ENCODE results near the gene LTA4H. TPM values are rescaled to one million over a fixed set of nuclear protein-coding genes. Genes with fewer than 3 reads are reported as not detected.

LTA4H gene
- total RNA-seq, 2 donors from 2014 or later, result 112 to 141 TPM

- Histone ChIP-seq H3K9me3 (ENCODE audit: control insufficient read depth, low read length) (peaks cover 21% of the 10 kb centered on the region), H3K27me3 (ENCODE audit: control insufficient read depth, insufficient read depth, low read length, poor library complexity, severe bottlenecking) (no peaks in the 10 kb centered on the region), H3K27ac (ENCODE audit: low read depth, low read length) (no peak overlapping the region), H3K4me1 (ENCODE audit: control insufficient read depth, insufficient read depth, low read length) (no peaks in the 10 kb centered on the region), H3K36me3 (ENCODE audit: control insufficient read depth, insufficient read depth, low read length) (no peaks in the 10 kb centered on the region), H3K4me3 (ENCODE audit: low read length) (no peak overlapping the region), H3K9ac (ENCODE audit: extremely low read depth, low read length, poor library complexity, severe bottlenecking) (no peak overlapping the region)
- DNase-seq, result no peak
- TF ChIP-seq CTCF (conservative IDR thresholded peaks at IDR 0.05), result no peak
- H3K4me1 Mint-ChIP-seq, result no peaks in the 10 kb centered on the region
- H3K4me3 Mint-ChIP-seq, result no peak overlapping the region
- WGBS, 2 experiments (ENCODE audit: insufficient coverage in 1 of 2, insufficient read length in 1 of 2), result 95 to 100% methylated on average over 4 of the region's 4 CpGs
- H3K27ac Mint-ChIP-seq, result no peak overlapping the region
- peaks cover 2% of the 10 kb centered on the region for H3K27me3 Mint-ChIP-seq (ENCODE audit: insufficient read depth)
- H3K36me3 Mint-ChIP-seq (ENCODE audit: low read depth), result no peaks in the 10 kb centered on the region
- H3K9me3 Mint-ChIP-seq, result peaks cover 31% of the 10 kb centered on the region
Measured at GRCh38 chr12:96054244-96054610, 18.8 kb upstream of the LTA4H start.

- Histone ChIP-seq H3K9ac (ENCODE audit: extremely low read depth, low read length, poor library complexity, severe bottlenecking) (no peak overlapping the region), H3K36me3 (ENCODE audit: control insufficient read depth, insufficient read depth, low read length) (no peaks in the 10 kb centered on the region), H3K27me3 (ENCODE audit: control insufficient read depth, insufficient read depth, low read length, poor library complexity, severe bottlenecking) (no peaks in the 10 kb centered on the region), H3K9me3 (ENCODE audit: control insufficient read depth, low read length) (peaks cover 21% of the 10 kb centered on the region), H3K4me1 (ENCODE audit: control insufficient read depth, insufficient read depth, low read length) (no peaks in the 10 kb centered on the region), H3K4me3 (ENCODE audit: low read length) (no peak overlapping the region), H3K27ac (ENCODE audit: low read depth, low read length) (no peak overlapping the region)
- Mint-ChIP-seq H3K27ac (no peak overlapping the region), H3K36me3 (ENCODE audit: low read depth) (no peaks in the 10 kb centered on the region), H3K9me3 (peaks cover 31% of the 10 kb centered on the region), H3K27me3 (ENCODE audit: insufficient read depth) (peaks cover 2% of the 10 kb centered on the region), H3K4me3 (no peak overlapping the region), H3K4me1 (peaks cover under 1% of the 10 kb centered on the region)
- 93 to 94% methylated on average over 2 to 3 of the region's 5 CpGs for WGBS, 2 experiments (ENCODE audit: insufficient coverage in 1 of 2, insufficient read length in 1 of 2)
- TF ChIP-seq CTCF (conservative IDR thresholded peaks at IDR 0.05), result no peak
- DNase-seq, result no peak
Measured at GRCh38 chr12:96053476-96054243, 18.3 kb upstream of the LTA4H start.

- H3K9ac ChIP-seq (ENCODE audit: extremely low read depth, low read length, poor library complexity, severe bottlenecking), result no peak overlapping the region
- H3K27me3 ChIP-seq (ENCODE audit: control insufficient read depth, insufficient read depth, low read length, poor library complexity, severe bottlenecking), result no peaks in the 10 kb centered on the region
- H3K27ac ChIP-seq (ENCODE audit: low read depth, low read length), result no peak overlapping the region
- Mint-ChIP-seq H3K27ac (no peak overlapping the region), H3K4me1 (peaks cover 16% of the 10 kb centered on the region), H3K36me3 (ENCODE audit: low read depth) (no peaks in the 10 kb centered on the region), H3K4me3 (no peak overlapping the region), H3K9me3 (peaks cover 28% of the 10 kb centered on the region), H3K27me3 (ENCODE audit: insufficient read depth) (peaks cover 2% of the 10 kb centered on the region)
- no peak for TF ChIP-seq CTCF (conservative IDR thresholded peaks at IDR 0.05)
- H3K4me1 ChIP-seq (ENCODE audit: control insufficient read depth, insufficient read depth, low read length), result peaks cover 8% of the 10 kb centered on the region
- H3K36me3 ChIP-seq (ENCODE audit: control insufficient read depth, insufficient read depth, low read length), result no peaks in the 10 kb centered on the region
- H3K9me3 ChIP-seq (ENCODE audit: control insufficient read depth, low read length), result peaks cover 17% of the 10 kb centered on the region
- no peak for DNase-seq
- no peak overlapping the region for H3K4me3 ChIP-seq (ENCODE audit: low read length)
- 90% methylated on average over 1 of the region's 2 CpGs; no CpG with 5 or more reads in 1 of the 2 experiments for WGBS, 2 experiments (ENCODE audit: insufficient coverage in 1 of 2, insufficient read length in 1 of 2)
Measured at GRCh38 chr12:96051756-96052485, 16.5 kb upstream of the LTA4H start.
